GM23338 (cell line): Measurements from ENCODE around the gene LINGO1. TPM values are rescaled to one million over a fixed set of nuclear protein-coding genes. Genes with fewer than 3 reads are reported as not detected.

Experiments used
- ATAC-seq: fragments of 200-7000 bp; cut with Tn5 transposase; 3 replicates; pipeline ENCODE4 v1.9.1; 2020
- DNase-seq: peaks from one replicate; pipeline ENCODE4 v3.0.0-alpha.2; 2015; ENCODE audit warnings: low spot score
- H2AFZ ChIP-seq: fragments of 200-600 bp; sonication (generic); 2 replicates; pipeline ENCODE4 v1.8.0; 2016; ENCODE audit warnings: antibody characterized with exemption, mild to moderate bottlenecking, moderate library complexity
- H3F3A ChIP-seq: fragments of 200-600 bp; sonication (generic); replicated peaks from 2 replicates; pipeline ENCODE4 v1.8.0; 2017; ENCODE audit warnings: antibody characterized with exemption, mixed run types, low read depth
- H3K27ac ChIP-seq: fragments of 200-600 bp; sonication (generic); 2 replicates; pipeline ENCODE4 v1.6.1; 2016; ENCODE audit warnings: low read depth
- H3K27me3 ChIP-seq: fragments of 200-600 bp; sonication (generic); 2 replicates; pipeline ENCODE4 v1.8.0; 2016; ENCODE audit warnings: mild to moderate bottlenecking, mixed run types, moderate library complexity; ENCODE audit not compliant: insufficient read depth
- H3K36me3 ChIP-seq: fragments of 200-600 bp; sonication (generic); 2 replicates; pipeline ENCODE4 v1.8.0; 2016; ENCODE audit warnings: mild to moderate bottlenecking; ENCODE audit not compliant: insufficient read depth
- H3K4me1 ChIP-seq: fragments of 200-600 bp; sonication (generic); 2 replicates; pipeline ENCODE4 v1.8.0; 2016; ENCODE audit warnings: mild to moderate bottlenecking, moderate library complexity; ENCODE audit not compliant: insufficient read depth
- H3K4me2 ChIP-seq: fragments of 200-600 bp; sonication (generic); 2 replicates; pipeline ENCODE4 v1.7.1; 2017; ENCODE audit warnings: mixed run types
- H3K4me3 ChIP-seq: fragments of 200-600 bp; sonication (generic); 2 replicates; pipeline ENCODE4 v1.6.1; 2016; ENCODE audit warnings: mixed run types
- H3K79me2 ChIP-seq: fragments of 200-600 bp; sonication (generic); replicated peaks from 2 replicates; pipeline ENCODE4 v1.8.0; 2017; ENCODE audit warnings: mild to moderate bottlenecking; ENCODE audit not compliant: insufficient read depth
- H3K9me2 ChIP-seq: fragments of 200-600 bp; sonication (generic); 2 replicates; pipeline ENCODE4 v1.8.0; 2017; ENCODE audit not compliant: insufficient read depth
- H4K20me1 ChIP-seq: fragments of 200-600 bp; sonication (generic); replicated peaks from 2 replicates; pipeline ENCODE4 v1.8.0; 2017; ENCODE audit warnings: mild to moderate bottlenecking; ENCODE audit not compliant: insufficient read depth
- H3K27ac Mint-ChIP-seq: 2 replicates; pipeline ENCODE4 v1.8.0; 2020; ENCODE audit warnings: inconsistent platforms, mild to moderate bottlenecking, moderate library complexity, mixed read lengths
- H3K27me3 Mint-ChIP-seq: 3 replicates; pipeline ENCODE4 v1.8.0; 2022; ENCODE audit warnings: low read depth, mild to moderate bottlenecking, moderate library complexity, mixed read lengths, inconsistent platforms; ENCODE audit not compliant: insufficient read depth, poor library complexity
- H3K36me3 Mint-ChIP-seq: 3 replicates; pipeline ENCODE4 v1.8.0; 2021; ENCODE audit warnings: low read depth, mild to moderate bottlenecking, inconsistent platforms, moderate library complexity, mixed read lengths
- H3K4me1 Mint-ChIP-seq: 3 replicates; pipeline ENCODE4 v1.8.0; 2020; ENCODE audit warnings: mild to moderate bottlenecking, inconsistent platforms, mixed read lengths
- H3K4me3 Mint-ChIP-seq: 3 replicates; pipeline ENCODE4 v1.8.0; 2021; ENCODE audit warnings: moderate library complexity, mild to moderate bottlenecking, inconsistent platforms, mixed read lengths
- H3K9me3 Mint-ChIP-seq: 3 replicates; pipeline ENCODE4 v1.8.0; 2020; ENCODE audit warnings: moderate library complexity, mild to moderate bottlenecking, inconsistent platforms, mixed read lengths
- CREB1 ChIP-seq: fragments of 250-450 bp; sonication (Bioruptor Pico); IDR thresholded peaks from 2 replicates; pipeline ENCODE4 v1.5.0; 2020; ENCODE audit warnings: low read depth, mild to moderate bottlenecking, moderate library complexity
- EZH2 ChIP-seq: fragments of 200-600 bp; sonication (generic); IDR thresholded peaks from one replicate; pipeline ENCODE4 v1.8.0; 2017; ENCODE audit warnings: antibody characterized with exemption, mild to moderate bottlenecking, low read depth; ENCODE audit not compliant: unreplicated experiment
- JUNB ChIP-seq: IDR thresholded peaks from one replicate; pipeline ENCODE4 v1.6.1; 2016; ENCODE audit warnings: antibody characterized with exemption; ENCODE audit not compliant: unreplicated experiment
- NANOG ChIP-seq: IDR thresholded peaks from 2 replicates; pipeline ENCODE4 v1.6.1; 2016; ENCODE audit warnings: antibody characterized with exemption, borderline replicate concordance
- POLR2AphosphoS5 ChIP-seq: IDR thresholded peaks from 2 replicates; pipeline ENCODE4 v1.6.1; 2016; ENCODE audit warnings: antibody characterized with exemption, low read depth
- STAT1 ChIP-seq: IDR thresholded peaks from one replicate; pipeline ENCODE4 v1.6.1; 2016; ENCODE audit warnings: antibody characterized with exemption; ENCODE audit not compliant: unreplicated experiment
- ZNF114 ChIP-seq: fragments of 250-450 bp; sonication (Bioruptor Pico); IDR thresholded peaks from 2 replicates; pipeline ENCODE4 v1.5.0; 2020; ENCODE audit warnings: mild to moderate bottlenecking, moderate library complexity
- ZNF462 ChIP-seq: fragments of 250-450 bp; sonication (Bioruptor Pico); IDR thresholded peaks from 2 replicates; pipeline ENCODE4 v1.5.0; 2020; ENCODE audit warnings: mild to moderate bottlenecking, moderate library complexity
- polyA plus RNA-seq: library from polyadenylated mRNA; unstranded; fragments of >200 nt; fragmentation: Nextera tagmentation; extraction: Ambion mirVana; gene quantifications from 2 replicates; pipeline ENCODE4 v1.2.1, GENCODE V29; 2016
- total RNA-seq: library from RNA; depleted of rRNA; stranded (reverse); fragments of >200 nt; shearing (Covaris generic); gene quantifications from 2 replicates; pipeline ENCODE4 v1.2.3, GENCODE V29; 2014
- TF ChIP-seq, protein P1 (sequence below): IDR thresholded peaks from one replicate; pipeline ENCODE4 v1.6.1; 2018; ENCODE audit warnings: antibody characterized with exemption; ENCODE audit not compliant: unreplicated experiment
- TF ChIP-seq, protein P2 (sequence below): IDR thresholded peaks from 2 replicates; pipeline ENCODE4 v1.6.1; 2016; ENCODE audit warnings: antibody characterized with exemption

LINGO1 gene
- total and polyA plus RNA-seq, 2 experiments from 2014 or later, result 16.9 to 63.1 TPM

- TF ChIP-seq ZNF462 (CRISPR knock-in tag) (no peak), CREB1 (CRISPR knock-in tag) (no peak), JUNB (no peak)
- TF ChIP-seq, protein P1, sequence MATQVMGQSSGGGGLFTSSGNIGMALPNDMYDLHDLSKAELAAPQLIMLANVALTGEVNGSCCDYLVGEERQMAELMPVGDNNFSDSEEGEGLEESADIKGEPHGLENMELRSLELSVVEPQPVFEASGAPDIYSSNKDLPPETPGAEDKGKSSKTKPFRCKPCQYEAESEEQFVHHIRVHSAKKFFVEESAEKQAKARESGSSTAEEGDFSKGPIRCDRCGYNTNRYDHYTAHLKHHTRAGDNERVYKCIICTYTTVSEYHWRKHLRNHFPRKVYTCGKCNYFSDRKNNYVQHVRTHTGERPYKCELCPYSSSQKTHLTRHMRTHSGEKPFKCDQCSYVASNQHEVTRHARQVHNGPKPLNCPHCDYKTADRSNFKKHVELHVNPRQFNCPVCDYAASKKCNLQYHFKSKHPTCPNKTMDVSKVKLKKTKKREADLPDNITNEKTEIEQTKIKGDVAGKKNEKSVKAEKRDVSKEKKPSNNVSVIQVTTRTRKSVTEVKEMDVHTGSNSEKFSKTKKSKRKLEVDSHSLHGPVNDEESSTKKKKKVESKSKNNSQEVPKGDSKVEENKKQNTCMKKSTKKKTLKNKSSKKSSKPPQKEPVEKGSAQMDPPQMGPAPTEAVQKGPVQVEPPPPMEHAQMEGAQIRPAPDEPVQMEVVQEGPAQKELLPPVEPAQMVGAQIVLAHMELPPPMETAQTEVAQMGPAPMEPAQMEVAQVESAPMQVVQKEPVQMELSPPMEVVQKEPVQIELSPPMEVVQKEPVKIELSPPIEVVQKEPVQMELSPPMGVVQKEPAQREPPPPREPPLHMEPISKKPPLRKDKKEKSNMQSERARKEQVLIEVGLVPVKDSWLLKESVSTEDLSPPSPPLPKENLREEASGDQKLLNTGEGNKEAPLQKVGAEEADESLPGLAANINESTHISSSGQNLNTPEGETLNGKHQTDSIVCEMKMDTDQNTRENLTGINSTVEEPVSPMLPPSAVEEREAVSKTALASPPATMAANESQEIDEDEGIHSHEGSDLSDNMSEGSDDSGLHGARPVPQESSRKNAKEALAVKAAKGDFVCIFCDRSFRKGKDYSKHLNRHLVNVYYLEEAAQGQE, result no peak
Measured at GRCh38 chr15:77576538-77576937, 56.2 kb downstream of the LINGO1 start (continued).

GRCh38 chr15:77575203-77575934 lies 57.3 kb downstream of the LINGO1 start:
- Mint-ChIP-seq H3K27me3 (peaks cover 17% of the 10 kb centered on the region), H3K27ac (no peak overlapping the region), H3K4me3 (no peak overlapping the region), H3K4me1 (peaks cover 7% of the 10 kb centered on the region; the same call in 1 of the 3 replicates), H3K9me3 (no peaks in the 10 kb centered on the region), H3K36me3 (no peaks in the 10 kb centered on the region)
- H4K20me1 ChIP-seq, result no peaks in the 10 kb centered on the region
- no peak overlapping the region for H2AFZ ChIP-seq
- H3K4me3 ChIP-seq, result no peak overlapping the region
- no peak overlapping the region for H3K27ac ChIP-seq
- H3K4me2 ChIP-seq, result no peak overlapping the region
- no peaks in the 10 kb centered on the region for H3K9me2 ChIP-seq
- no peaks in the 10 kb centered on the region for H3K79me2 ChIP-seq
- no peak for DNase-seq
- no peaks in the 10 kb centered on the region for H3F3A ChIP-seq
- H3K27me3 ChIP-seq, result no peaks in the 10 kb centered on the region
- ATAC-seq, result no peak
- no peaks in the 10 kb centered on the region for H3K36me3 ChIP-seq
- H3K4me1 ChIP-seq, result no peaks in the 10 kb centered on the region; the same call in 1 of the 2 replicates
- TF ChIP-seq ZNF114, result no peak
- no peak for TF ChIP-seq EZH2
- TF ChIP-seq POLR2AphosphoS5, result no peak
- TF ChIP-seq CREB1 (CRISPR knock-in tag), result no peak
- TF ChIP-seq, protein P1, result no peak
- no peak for TF ChIP-seq NANOG
- TF ChIP-seq, protein P2, sequence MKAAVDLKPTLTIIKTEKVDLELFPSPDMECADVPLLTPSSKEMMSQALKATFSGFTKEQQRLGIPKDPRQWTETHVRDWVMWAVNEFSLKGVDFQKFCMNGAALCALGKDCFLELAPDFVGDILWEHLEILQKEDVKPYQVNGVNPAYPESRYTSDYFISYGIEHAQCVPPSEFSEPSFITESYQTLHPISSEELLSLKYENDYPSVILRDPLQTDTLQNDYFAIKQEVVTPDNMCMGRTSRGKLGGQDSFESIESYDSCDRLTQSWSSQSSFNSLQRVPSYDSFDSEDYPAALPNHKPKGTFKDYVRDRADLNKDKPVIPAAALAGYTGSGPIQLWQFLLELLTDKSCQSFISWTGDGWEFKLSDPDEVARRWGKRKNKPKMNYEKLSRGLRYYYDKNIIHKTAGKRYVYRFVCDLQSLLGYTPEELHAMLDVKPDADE, result no peak
- TF ChIP-seq STAT1, result no peak
